HG03064 (cell line): ENCODE data around the gene SELPLG.
"Not testable (repeated sequence)": the region's sequence is repeated elsewhere in the genome, so short reads cannot be mapped to it uniquely, and the experiment has no call there.

Experiments used
- ATAC-seq: cut with Tn5 transposase; IDR thresholded peaks from one replicate; pipeline ENCODE4 v1.9.1; 2021; ENCODE audit warnings: low read depth; ENCODE audit not compliant: unreplicated experiment

SELPLG gene

GRCh38 chr12:108575199-108575912 lies 58.3 kb downstream of the SELPLG start:
- no peak for ATAC-seq

- not testable (repeated sequence) for ATAC-seq
Observed at GRCh38 chr12:108574276-108574675, 59.4 kb downstream of the SELPLG start.

GRCh38 chr12:108573317-108573716 lies 60.4 kb downstream of the SELPLG start:
- no peak for ATAC-seq

GRCh38 chr12:108572166-108572790 lies 61.4 kb downstream of the SELPLG start:
- ATAC-seq, result no peak
